HL-60 (cell line): ENCODE data around the gene ZNF92.
"Not testable (repeated sequence)": the region's sequence is repeated elsewhere in the genome, so short reads cannot be mapped to it uniquely, and the experiment has no call there.

Experiments used
- GABPA ChIP-seq: IDR thresholded peaks from 2 replicates; pipeline ENCODE4 v1.6.1; 2012; ENCODE audit warnings: low read depth
- POLR2AphosphoS5 ChIP-seq: IDR thresholded peaks from 2 replicates; pipeline ENCODE4 v1.6.1; 2012; ENCODE audit warnings: low read depth
- TF ChIP-seq, protein P1 (sequence below): IDR thresholded peaks from one replicate; pipeline ENCODE4 v1.5.1; 2011; ENCODE audit warnings: low read length, control low read depth, inconsistent platforms; ENCODE audit not compliant: insufficient read depth
- TF ChIP-seq, protein P2 (sequence below): IDR thresholded peaks from 2 replicates; pipeline ENCODE4 v1.6.1; 2012; ENCODE audit warnings: low read depth; ENCODE audit not compliant: insufficient replicate concordance

DNA sequence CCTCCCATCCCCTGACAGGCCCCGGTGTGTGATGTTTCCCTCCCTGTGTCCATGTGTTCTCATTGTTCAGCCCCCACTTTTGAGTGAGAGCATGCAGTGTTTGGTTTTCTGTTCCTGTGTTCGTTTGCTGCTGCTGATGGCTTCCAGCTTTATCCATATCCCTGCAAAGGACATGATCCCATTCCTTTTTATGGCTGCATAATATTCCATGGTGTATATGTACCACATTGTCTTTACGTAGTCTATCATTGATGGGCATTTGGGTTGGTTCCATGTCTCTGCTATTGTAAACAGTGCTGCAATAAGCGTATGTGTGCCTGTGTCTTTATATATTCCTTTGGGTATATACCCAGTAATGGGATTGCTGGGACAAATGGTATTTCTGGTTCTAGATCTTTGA lies 29.1 kb upstream of the ZNF92 start:
- TF ChIP-seq POLR2AphosphoS5, GABPA: not testable (repeated sequence)
- TF ChIP-seq, protein P1, sequence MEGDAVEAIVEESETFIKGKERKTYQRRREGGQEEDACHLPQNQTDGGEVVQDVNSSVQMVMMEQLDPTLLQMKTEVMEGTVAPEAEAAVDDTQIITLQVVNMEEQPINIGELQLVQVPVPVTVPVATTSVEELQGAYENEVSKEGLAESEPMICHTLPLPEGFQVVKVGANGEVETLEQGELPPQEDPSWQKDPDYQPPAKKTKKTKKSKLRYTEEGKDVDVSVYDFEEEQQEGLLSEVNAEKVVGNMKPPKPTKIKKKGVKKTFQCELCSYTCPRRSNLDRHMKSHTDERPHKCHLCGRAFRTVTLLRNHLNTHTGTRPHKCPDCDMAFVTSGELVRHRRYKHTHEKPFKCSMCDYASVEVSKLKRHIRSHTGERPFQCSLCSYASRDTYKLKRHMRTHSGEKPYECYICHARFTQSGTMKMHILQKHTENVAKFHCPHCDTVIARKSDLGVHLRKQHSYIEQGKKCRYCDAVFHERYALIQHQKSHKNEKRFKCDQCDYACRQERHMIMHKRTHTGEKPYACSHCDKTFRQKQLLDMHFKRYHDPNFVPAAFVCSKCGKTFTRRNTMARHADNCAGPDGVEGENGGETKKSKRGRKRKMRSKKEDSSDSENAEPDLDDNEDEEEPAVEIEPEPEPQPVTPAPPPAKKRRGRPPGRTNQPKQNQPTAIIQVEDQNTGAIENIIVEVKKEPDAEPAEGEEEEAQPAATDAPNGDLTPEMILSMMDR: not testable (repeated sequence)
- TF ChIP-seq, protein P2, sequence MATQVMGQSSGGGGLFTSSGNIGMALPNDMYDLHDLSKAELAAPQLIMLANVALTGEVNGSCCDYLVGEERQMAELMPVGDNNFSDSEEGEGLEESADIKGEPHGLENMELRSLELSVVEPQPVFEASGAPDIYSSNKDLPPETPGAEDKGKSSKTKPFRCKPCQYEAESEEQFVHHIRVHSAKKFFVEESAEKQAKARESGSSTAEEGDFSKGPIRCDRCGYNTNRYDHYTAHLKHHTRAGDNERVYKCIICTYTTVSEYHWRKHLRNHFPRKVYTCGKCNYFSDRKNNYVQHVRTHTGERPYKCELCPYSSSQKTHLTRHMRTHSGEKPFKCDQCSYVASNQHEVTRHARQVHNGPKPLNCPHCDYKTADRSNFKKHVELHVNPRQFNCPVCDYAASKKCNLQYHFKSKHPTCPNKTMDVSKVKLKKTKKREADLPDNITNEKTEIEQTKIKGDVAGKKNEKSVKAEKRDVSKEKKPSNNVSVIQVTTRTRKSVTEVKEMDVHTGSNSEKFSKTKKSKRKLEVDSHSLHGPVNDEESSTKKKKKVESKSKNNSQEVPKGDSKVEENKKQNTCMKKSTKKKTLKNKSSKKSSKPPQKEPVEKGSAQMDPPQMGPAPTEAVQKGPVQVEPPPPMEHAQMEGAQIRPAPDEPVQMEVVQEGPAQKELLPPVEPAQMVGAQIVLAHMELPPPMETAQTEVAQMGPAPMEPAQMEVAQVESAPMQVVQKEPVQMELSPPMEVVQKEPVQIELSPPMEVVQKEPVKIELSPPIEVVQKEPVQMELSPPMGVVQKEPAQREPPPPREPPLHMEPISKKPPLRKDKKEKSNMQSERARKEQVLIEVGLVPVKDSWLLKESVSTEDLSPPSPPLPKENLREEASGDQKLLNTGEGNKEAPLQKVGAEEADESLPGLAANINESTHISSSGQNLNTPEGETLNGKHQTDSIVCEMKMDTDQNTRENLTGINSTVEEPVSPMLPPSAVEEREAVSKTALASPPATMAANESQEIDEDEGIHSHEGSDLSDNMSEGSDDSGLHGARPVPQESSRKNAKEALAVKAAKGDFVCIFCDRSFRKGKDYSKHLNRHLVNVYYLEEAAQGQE: not testable (repeated sequence)
